NT2/D1 (cell line): Measurements from ENCODE around the gene GGTLC2.
"Not testable (repeated sequence)": the region's sequence is repeated elsewhere in the genome, so short reads cannot be mapped to it uniquely, and the experiment has no call there.

ENCODE experiments used
- DNase-seq: peaks from one replicate; pipeline ENCODE4 v3.0.0-alpha.2; 2011; ENCODE audit warnings: low read depth, low spot score
- H3K27me3 ChIP-seq: 2 replicates; pipeline ENCODE4 v1.6.0; 2011; ENCODE audit warnings: mild to moderate bottlenecking; ENCODE audit not compliant: insufficient read length, insufficient read depth
- H3K36me3 ChIP-seq: 2 replicates; pipeline ENCODE4 v1.6.1; 2011; ENCODE audit warnings: mild to moderate bottlenecking, low read length, mixed read lengths; ENCODE audit not compliant: insufficient read depth, insufficient read length
- H3K4me1 ChIP-seq: 2 replicates; pipeline ENCODE4 v1.5.1; 2011; ENCODE audit not compliant: insufficient read depth, insufficient read length
- H3K4me3 ChIP-seq: 2 replicates; pipeline ENCODE4 v1.5.1; 2011; ENCODE audit warnings: low read depth; ENCODE audit not compliant: insufficient read length
- H3K9ac ChIP-seq: 2 replicates; pipeline ENCODE4 v1.6.0; 2011; ENCODE audit warnings: low read depth; ENCODE audit not compliant: insufficient read length
- H3K9me3 ChIP-seq: 2 replicates; pipeline ENCODE4 v1.5.1; 2011; ENCODE audit warnings: mild to moderate bottlenecking, low read length; ENCODE audit not compliant: insufficient read depth
- SUZ12 ChIP-seq: IDR thresholded peaks from 2 replicates; pipeline ENCODE4 v1.6.1; 2011; ENCODE audit not compliant: insufficient read length, insufficient read depth; ENCODE audit errors: extremely low read depth
- YY1 ChIP-seq: IDR thresholded peaks from 2 replicates; pipeline ENCODE4 v1.6.1; 2011; ENCODE audit not compliant: insufficient read length, insufficient read depth
- ZNF274 ChIP-seq: IDR thresholded peaks from 2 replicates; pipeline ENCODE4 v1.6.1; 2011; ENCODE audit warnings: mild to moderate bottlenecking, low read depth, low read length

Gene GGTLC2

DNA sequence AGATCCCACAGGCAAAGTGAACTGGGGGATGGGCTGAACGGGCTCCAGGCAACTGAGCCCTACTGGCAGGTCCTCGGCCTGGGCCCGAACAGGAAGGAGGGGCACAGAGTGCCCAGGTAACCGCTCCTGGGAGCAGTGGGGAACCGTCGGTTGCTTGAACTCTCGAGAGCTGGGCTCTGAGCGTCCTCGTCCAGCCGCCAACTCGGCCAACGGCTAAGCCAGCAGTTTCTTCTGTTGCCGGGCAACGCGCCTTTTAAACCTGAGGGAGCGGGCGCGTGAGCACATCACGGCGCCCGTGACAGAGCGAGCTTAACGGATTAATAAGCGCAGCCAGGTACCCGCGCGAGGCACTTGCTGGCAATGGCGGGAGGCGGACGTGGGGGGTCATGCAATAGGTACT, at the start of gene GGTLC2:
GGTLC2 (plus strand) TSS at position 301 of the 400 bp plus-strand sequence. CDS start 1,732 bp downstream, outside the sequence.
- not testable (repeated sequence) for DNase-seq, H3K9ac ChIP-seq, H3K9me3 ChIP-seq, H3K36me3 ChIP-seq, H3K4me3 ChIP-seq, H3K27me3 ChIP-seq, H3K4me1 ChIP-seq

GRCh38 chr22:22595001-22595835, 49.2 kb upstream of the GGTLC2 start:
- Histone ChIP-seq H3K9me3 (no peaks in the 10 kb centered on the region), H3K4me1 (no peaks in the 10 kb centered on the region), H3K36me3 (no peaks in the 10 kb centered on the region), H3K27me3 (peaks cover 96% of the 10 kb centered on the region), H3K4me3 (no peak overlapping the region), H3K9ac (no peak overlapping the region)
- TF ChIP-seq SUZ12: no peak
- TF ChIP-seq YY1: no peak
- TF ChIP-seq ZNF274: no peak
- DNase-seq: no peak

DNA sequence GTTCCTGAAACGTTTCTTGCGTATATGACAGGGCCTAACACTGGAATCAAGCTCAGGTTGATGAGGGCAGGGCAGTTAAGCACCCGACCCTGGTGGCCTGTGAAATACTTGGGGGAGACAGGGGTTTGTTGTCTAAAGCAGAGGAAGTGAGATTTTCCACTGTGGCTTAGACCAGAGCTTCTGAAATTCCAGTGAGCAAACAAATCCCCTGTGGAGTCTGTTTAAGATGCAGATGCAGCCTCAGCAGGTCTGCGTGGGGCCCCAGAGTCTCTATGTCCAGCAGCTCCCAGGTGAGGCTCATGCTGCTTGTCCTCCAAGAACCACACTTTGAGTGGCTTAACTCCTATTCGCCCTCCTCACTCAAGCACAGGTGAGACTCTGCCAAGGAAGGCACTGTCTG, 46.3 kb upstream of the GGTLC2 start:
- peaks cover 96% of the 10 kb centered on the region for H3K27me3 ChIP-seq
- no peak overlapping the region for H3K4me3 ChIP-seq
- no peak for DNase-seq
- H3K9ac ChIP-seq: no peak overlapping the region
- no peaks in the 10 kb centered on the region for H3K4me1 ChIP-seq
- H3K9me3 ChIP-seq: no peaks in the 10 kb centered on the region
- no peaks in the 10 kb centered on the region for H3K36me3 ChIP-seq
- TF ChIP-seq SUZ12 (no peak), YY1 (no peak)

- no peaks in the 10 kb centered on the region for H3K9me3 ChIP-seq
- no peak for DNase-seq
- no peaks in the 10 kb centered on the region for H3K4me1 ChIP-seq
- TF ChIP-seq ZNF274 (no peak), YY1 (no peak), SUZ12 (no peak)
- no peaks in the 10 kb centered on the region for H3K36me3 ChIP-seq
- no peak overlapping the region for H3K4me3 ChIP-seq
- H3K27me3 ChIP-seq: peaks cover 96% of the 10 kb centered on the region
- H3K9ac ChIP-seq: no peak overlapping the region
Measured at GRCh38 chr22:22599248-22599647, 45.2 kb upstream of the GGTLC2 start.

- TF ChIP-seq SUZ12: no peak
- TF ChIP-seq ZNF274: no peak
- TF ChIP-seq YY1: no peak
- no peaks in the 10 kb centered on the region for H3K36me3 ChIP-seq
- no peak overlapping the region for H3K4me3 ChIP-seq
- H3K27me3 ChIP-seq: peaks cover 96% of the 10 kb centered on the region
- no peaks in the 10 kb centered on the region for H3K9me3 ChIP-seq
- H3K4me1 ChIP-seq: no peaks in the 10 kb centered on the region
- DNase-seq: no peak
- no peak overlapping the region for H3K9ac ChIP-seq
Measured at GRCh38 chr22:22600531-22601261, 43.7 kb upstream of the GGTLC2 start.

- no peaks in the 10 kb centered on the region for H3K9me3 ChIP-seq
- peaks cover 98% of the 10 kb centered on the region for H3K27me3 ChIP-seq
- H3K9ac ChIP-seq: no peak overlapping the region
- DNase-seq: no peak
- no peak for TF ChIP-seq ZNF274
- no peak for TF ChIP-seq SUZ12
- TF ChIP-seq YY1: no peak
- H3K4me3 ChIP-seq: no peak overlapping the region
- no peaks in the 10 kb centered on the region for H3K36me3 ChIP-seq
- H3K4me1 ChIP-seq: no peaks in the 10 kb centered on the region
Measured at GRCh38 chr22:22603470-22603947, 40.9 kb upstream of the GGTLC2 start.

GRCh38 chr22:22604326-22605073, 39.9 kb upstream of the GGTLC2 start:
- no peaks in the 10 kb centered on the region for H3K4me1 ChIP-seq
- peaks cover 98% of the 10 kb centered on the region for H3K27me3 ChIP-seq

More at GRCh38 chr22:22604326-22605073, 39.9 kb upstream of the GGTLC2 start:
- no peak for TF ChIP-seq ZNF274
- TF ChIP-seq YY1: no peak
- no peak for TF ChIP-seq SUZ12
- Histone ChIP-seq H3K36me3 (no peaks in the 10 kb centered on the region), H3K9ac (no peak overlapping the region), H3K9me3 (no peaks in the 10 kb centered on the region), H3K4me3 (no peak overlapping the region)
- DNase-seq: no peak
